Astrocyte (in vitro differentiated cells and primary cell): Measurements from ENCODE around the gene KBTBD12. TPM values are rescaled to one million over a fixed set of nuclear protein-coding genes. Genes with fewer than 3 reads are reported as not detected.
A peak's percentile ranks its signal among the peaks of the same experiment; 100 is the strongest.

Experiments
- DNase-seq: peaks from one replicate; pipeline ENCODE4 v3.0.0-alpha.2; 2010; ENCODE audit warnings: low read depth
- FAIRE-seq: peaks from 2 replicates; lab custom pipeline; 2011; peaks lifted over from hg19 to GRCh38; lab: Jason Lieb, UNC
- H2AFZ ChIP-seq: 2 replicates; pipeline ENCODE4 v1.6.0; 2012; ENCODE audit warnings: low read depth, low read length, inconsistent platforms
- H3K27ac ChIP-seq: 2 replicates; pipeline ENCODE4 v1.5.1; 2011; ENCODE audit warnings: low read depth, low read length, inconsistent platforms
- H3K27me3 ChIP-seq: 2 replicates; pipeline ENCODE4 v1.6.0; 2011; ENCODE audit warnings: low read length, inconsistent platforms; ENCODE audit not compliant: insufficient read depth
- H3K36me3 ChIP-seq: 2 replicates; pipeline ENCODE4 v1.5.1; 2011; ENCODE audit warnings: low read length, inconsistent platforms; ENCODE audit not compliant: insufficient read depth
- H3K4me1 ChIP-seq: 2 replicates; pipeline ENCODE4 v1.5.1; 2011; ENCODE audit warnings: low read length, inconsistent platforms; ENCODE audit not compliant: insufficient read depth
- H3K4me2 ChIP-seq: 2 replicates; pipeline ENCODE4 v1.6.0; 2012; ENCODE audit warnings: low read length, inconsistent platforms
- H3K4me3 ChIP-seq: 2 replicates; pipeline ENCODE4 v1.5.1; 2011; ENCODE audit warnings: low read depth, mild to moderate bottlenecking, low read length, inconsistent platforms; ENCODE audit not compliant: insufficient read depth
- H3K79me2 ChIP-seq: 2 replicates; pipeline ENCODE4 v1.6.0; 2012; ENCODE audit warnings: mild to moderate bottlenecking, low read length, inconsistent platforms; ENCODE audit not compliant: insufficient read depth
- H3K9ac ChIP-seq: 2 replicates; pipeline ENCODE4 v1.6.0; 2012; ENCODE audit warnings: mild to moderate bottlenecking, low read length, inconsistent platforms
- H3K9me3 ChIP-seq: 2 replicates; pipeline ENCODE4 v1.5.1; 2012; ENCODE audit warnings: low read depth, mild to moderate bottlenecking, low read length, inconsistent platforms; ENCODE audit not compliant: insufficient read depth
- H4K20me1 ChIP-seq: 2 replicates; pipeline ENCODE4 v1.6.0; 2012; ENCODE audit warnings: low read length, inconsistent platforms; ENCODE audit not compliant: insufficient read depth
- H3K27ac Mint-ChIP-seq: one replicate; pipeline ENCODE4 v1.8.0; 2021; ENCODE audit warnings: mild to moderate bottlenecking, mixed read lengths; ENCODE audit not compliant: unreplicated experiment
- H3K27me3 Mint-ChIP-seq: one replicate; pipeline ENCODE4 v1.8.0; 2021; ENCODE audit warnings: low read depth, mixed read lengths; ENCODE audit not compliant: unreplicated experiment
- H3K36me3 Mint-ChIP-seq: one replicate; pipeline ENCODE4 v1.8.0; 2021; ENCODE audit warnings: low read depth, mixed read lengths; ENCODE audit not compliant: unreplicated experiment
- H3K4me1 Mint-ChIP-seq: one replicate; pipeline ENCODE4 v1.8.0; 2021; ENCODE audit warnings: low read depth, mixed read lengths; ENCODE audit not compliant: unreplicated experiment
- H3K4me3 Mint-ChIP-seq: one replicate; pipeline ENCODE4 v1.8.0; 2021; ENCODE audit warnings: mild to moderate bottlenecking, moderate library complexity, mixed read lengths; ENCODE audit not compliant: unreplicated experiment
- H3K9me3 Mint-ChIP-seq: one replicate; pipeline ENCODE4 v1.8.0; 2021; ENCODE audit warnings: mild to moderate bottlenecking, mixed read lengths; ENCODE audit not compliant: unreplicated experiment
- EZH2 ChIP-seq: IDR thresholded peaks from 2 replicates; pipeline ENCODE4 v1.6.1; 2012; ENCODE audit warnings: mild to moderate bottlenecking, low read length, inconsistent platforms; ENCODE audit not compliant: insufficient read depth
- total RNA-seq: library from RNA; stranded (reverse); gene quantifications from 2 replicates; pipeline ENCODE4 v1.2.1, GENCODE V29; 2021
- TF ChIP-seq, protein P1 (sequence below): IDR thresholded peaks from 2 replicates; pipeline ENCODE4 v1.5.1; 2011; ENCODE audit warnings: low read depth, mild to moderate bottlenecking, inconsistent platforms, low read length, moderate library complexity; ENCODE audit not compliant: insufficient read depth

The KBTBD12 gene
- total RNA-seq, 1 donor from 2014 or later = not detected

DNA sequence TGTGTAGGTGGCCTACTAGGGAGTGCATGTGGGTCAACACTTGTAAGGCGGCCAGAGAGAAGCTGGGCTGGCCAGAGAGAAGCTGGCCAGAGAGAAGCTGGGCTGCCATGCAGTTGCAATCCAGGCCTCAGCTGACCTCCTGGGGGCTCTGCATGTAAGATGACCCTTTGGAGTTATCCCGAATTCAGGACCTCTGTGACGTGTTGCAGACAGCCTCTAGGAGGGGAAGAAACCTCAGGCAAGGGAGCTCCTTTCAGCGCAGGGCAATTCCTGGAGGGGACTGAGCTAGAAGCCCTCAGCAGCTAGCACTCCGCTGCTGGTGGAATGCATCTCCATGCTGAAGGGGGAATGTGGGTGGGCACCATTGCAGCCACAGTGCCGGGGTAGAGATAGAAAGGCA lies 15.8 kb upstream of the KBTBD12 start:
- DNase-seq = no peak
- no peak overlapping the region for H3K4me2 ChIP-seq

DNA sequence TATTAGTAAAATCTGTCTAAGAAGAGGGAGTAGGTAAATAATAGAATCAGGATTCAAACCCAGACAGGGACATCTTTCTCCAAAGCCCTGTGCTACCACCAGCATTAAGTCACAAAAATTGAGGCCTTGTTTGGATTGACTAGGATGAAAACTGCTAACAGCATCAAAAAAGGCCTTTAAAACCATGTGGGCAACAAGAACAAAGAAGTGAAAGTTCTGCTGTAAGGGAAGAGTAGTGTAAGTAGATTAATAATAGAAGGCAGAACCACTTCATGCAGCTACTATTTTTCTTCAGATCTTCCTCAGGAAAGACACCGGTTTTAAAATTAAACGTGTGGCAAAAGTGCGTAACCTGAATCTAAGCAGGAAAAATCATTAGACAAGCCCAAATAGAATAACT lies 15.3 kb upstream of the KBTBD12 start:
- Mint-ChIP-seq H3K27me3 (peaks cover 14% of the 10 kb centered on the region), H3K4me3 (no peak overlapping the region), H3K9me3 (peaks cover 6% of the 10 kb centered on the region), H3K4me1 (peaks cover 3% of the 10 kb centered on the region), H3K36me3 (no peaks in the 10 kb centered on the region), H3K27ac (no peak overlapping the region)
- H3K27ac ChIP-seq = no peak overlapping the region
- H3K4me3 ChIP-seq = no peak overlapping the region
- no peaks in the 10 kb centered on the region for H3K79me2 ChIP-seq
- no peaks in the 10 kb centered on the region for H3K4me1 ChIP-seq
- H3K9me3 ChIP-seq = no peaks in the 10 kb centered on the region
- TF ChIP-seq, protein P1, sequence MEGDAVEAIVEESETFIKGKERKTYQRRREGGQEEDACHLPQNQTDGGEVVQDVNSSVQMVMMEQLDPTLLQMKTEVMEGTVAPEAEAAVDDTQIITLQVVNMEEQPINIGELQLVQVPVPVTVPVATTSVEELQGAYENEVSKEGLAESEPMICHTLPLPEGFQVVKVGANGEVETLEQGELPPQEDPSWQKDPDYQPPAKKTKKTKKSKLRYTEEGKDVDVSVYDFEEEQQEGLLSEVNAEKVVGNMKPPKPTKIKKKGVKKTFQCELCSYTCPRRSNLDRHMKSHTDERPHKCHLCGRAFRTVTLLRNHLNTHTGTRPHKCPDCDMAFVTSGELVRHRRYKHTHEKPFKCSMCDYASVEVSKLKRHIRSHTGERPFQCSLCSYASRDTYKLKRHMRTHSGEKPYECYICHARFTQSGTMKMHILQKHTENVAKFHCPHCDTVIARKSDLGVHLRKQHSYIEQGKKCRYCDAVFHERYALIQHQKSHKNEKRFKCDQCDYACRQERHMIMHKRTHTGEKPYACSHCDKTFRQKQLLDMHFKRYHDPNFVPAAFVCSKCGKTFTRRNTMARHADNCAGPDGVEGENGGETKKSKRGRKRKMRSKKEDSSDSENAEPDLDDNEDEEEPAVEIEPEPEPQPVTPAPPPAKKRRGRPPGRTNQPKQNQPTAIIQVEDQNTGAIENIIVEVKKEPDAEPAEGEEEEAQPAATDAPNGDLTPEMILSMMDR = no peak
- no peak for TF ChIP-seq EZH2
- H3K36me3 ChIP-seq = no peaks in the 10 kb centered on the region
- DNase-seq (no peak), FAIRE-seq (no peak)
- peaks cover 6% of the 10 kb centered on the region for H3K27me3 ChIP-seq
- H3K9ac ChIP-seq = no peak overlapping the region
- no peak overlapping the region for H2AFZ ChIP-seq
- H4K20me1 ChIP-seq = no peaks in the 10 kb centered on the region
- no peak overlapping the region for H3K4me2 ChIP-seq

More for the DNA sequence above, 15.8 kb upstream of the KBTBD12 start:
- no peak for FAIRE-seq
- Histone ChIP-seq H3K27ac (no peak overlapping the region), H3K9me3 (no peaks in the 10 kb centered on the region), H3K9ac (no peak overlapping the region), H3K27me3 (peaks cover 6% of the 10 kb centered on the region), H4K20me1 (no peaks in the 10 kb centered on the region), H3K4me1 (no peaks in the 10 kb centered on the region), H3K36me3 (no peaks in the 10 kb centered on the region), H2AFZ (no peak overlapping the region), H3K4me3 (no peak overlapping the region), H3K79me2 (no peaks in the 10 kb centered on the region)
- Mint-ChIP-seq H3K9me3 (peaks cover 8% of the 10 kb centered on the region), H3K4me1 (peaks cover 3% of the 10 kb centered on the region), H3K36me3 (no peaks in the 10 kb centered on the region), H3K27ac (no peak overlapping the region), H3K4me3 (no peak overlapping the region), H3K27me3 (peaks cover 14% of the 10 kb centered on the region)
- no peak for TF ChIP-seq EZH2
- TF ChIP-seq, protein P1 = no peak

DNA sequence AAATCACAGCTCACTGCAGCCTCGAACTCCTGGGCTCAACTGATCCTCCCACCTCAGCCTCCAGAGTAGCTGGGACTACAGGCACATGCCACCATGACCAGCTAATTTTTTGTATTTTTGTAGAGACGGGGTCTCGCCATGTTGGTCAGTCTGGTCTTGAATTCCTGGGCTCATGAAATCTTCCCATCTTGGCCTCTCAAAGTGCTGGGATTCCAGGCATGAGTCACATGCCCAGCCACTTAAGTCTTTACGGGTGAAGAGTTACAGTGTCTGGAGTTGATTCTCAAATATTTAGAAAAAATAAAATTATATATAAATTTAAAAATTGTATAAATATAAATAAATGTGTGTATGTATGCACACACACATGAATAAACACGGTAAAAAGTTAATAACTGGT lies 14.5 kb upstream of the KBTBD12 start:
- DNase-seq = peak; percentile 19
- Mint-ChIP-seq H3K4me1 (peaks cover 3% of the 10 kb centered on the region), H3K4me3 (no peak overlapping the region), H3K36me3 (no peaks in the 10 kb centered on the region), H3K9me3 (peaks cover 8% of the 10 kb centered on the region), H3K27me3 (peaks cover 14% of the 10 kb centered on the region), H3K27ac (peak overlapping the region; percentile 41)
- H3K9me3 ChIP-seq = no peaks in the 10 kb centered on the region
- no peaks in the 10 kb centered on the region for H3K79me2 ChIP-seq
- H3K36me3 ChIP-seq = no peaks in the 10 kb centered on the region
- H3K4me2 ChIP-seq = no peak overlapping the region
- no peak overlapping the region for H2AFZ ChIP-seq
- no peaks in the 10 kb centered on the region for H3K4me1 ChIP-seq
- no peak overlapping the region for H3K27ac ChIP-seq
- H4K20me1 ChIP-seq = no peaks in the 10 kb centered on the region
- H3K27me3 ChIP-seq = peaks cover 9% of the 10 kb centered on the region
- H3K4me3 ChIP-seq = no peak overlapping the region
- TF ChIP-seq EZH2 = no peak
- TF ChIP-seq, protein P1 = no peak
- FAIRE-seq = no peak
- no peak overlapping the region for H3K9ac ChIP-seq
